ENCODE measurements around the gene ARL3.

ARL3 gene

GRCh38 chr10:102678842-102679289 lies 35.3 kb downstream of the ARL3 start:
- ChIA-PET CTCF (interaction anchor here (1.0 to 8.7 kb wide), 14 partner anchors 9 to 223 kb away, joined by 3 to 95 read pairs (median 12); partner anchors contain the start of genes ARL3, SFXN2 and TRIM8), POLR2A (no interaction called here)
- DNase-seq (ENCODE audit: low read depth, low spot score): no peak
- H3K4me3 ChIP-seq (ENCODE audit: low read depth, low read length): no peak overlapping the region
- TF ChIP-seq, protein P1, sequence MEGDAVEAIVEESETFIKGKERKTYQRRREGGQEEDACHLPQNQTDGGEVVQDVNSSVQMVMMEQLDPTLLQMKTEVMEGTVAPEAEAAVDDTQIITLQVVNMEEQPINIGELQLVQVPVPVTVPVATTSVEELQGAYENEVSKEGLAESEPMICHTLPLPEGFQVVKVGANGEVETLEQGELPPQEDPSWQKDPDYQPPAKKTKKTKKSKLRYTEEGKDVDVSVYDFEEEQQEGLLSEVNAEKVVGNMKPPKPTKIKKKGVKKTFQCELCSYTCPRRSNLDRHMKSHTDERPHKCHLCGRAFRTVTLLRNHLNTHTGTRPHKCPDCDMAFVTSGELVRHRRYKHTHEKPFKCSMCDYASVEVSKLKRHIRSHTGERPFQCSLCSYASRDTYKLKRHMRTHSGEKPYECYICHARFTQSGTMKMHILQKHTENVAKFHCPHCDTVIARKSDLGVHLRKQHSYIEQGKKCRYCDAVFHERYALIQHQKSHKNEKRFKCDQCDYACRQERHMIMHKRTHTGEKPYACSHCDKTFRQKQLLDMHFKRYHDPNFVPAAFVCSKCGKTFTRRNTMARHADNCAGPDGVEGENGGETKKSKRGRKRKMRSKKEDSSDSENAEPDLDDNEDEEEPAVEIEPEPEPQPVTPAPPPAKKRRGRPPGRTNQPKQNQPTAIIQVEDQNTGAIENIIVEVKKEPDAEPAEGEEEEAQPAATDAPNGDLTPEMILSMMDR (IDR thresholded peaks at IDR 0.05; ENCODE audit: insufficient read depth, low read length, missing control alignments): peak; percentile 79

DNA sequence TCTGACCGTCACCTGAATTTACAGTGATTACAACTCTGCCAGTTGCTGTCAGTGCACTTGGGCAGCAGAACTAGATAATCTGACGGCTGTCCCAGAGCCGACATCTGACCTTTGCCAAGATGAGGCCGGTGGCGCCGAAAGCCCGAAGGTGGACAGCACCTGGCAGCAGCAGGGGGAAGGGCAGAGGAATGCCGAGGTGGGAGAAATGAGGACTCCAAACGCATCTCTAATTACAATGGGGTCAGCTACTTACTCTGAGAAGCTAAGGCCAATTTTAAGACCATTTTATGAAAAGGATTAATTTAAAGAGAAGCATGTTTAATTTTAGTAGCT lies 36.2 kb downstream of the ARL3 start:
- no peak overlapping the region for H3K4me3 ChIP-seq (ENCODE audit: low read depth, low read length)
- TF ChIP-seq, protein P1 (IDR thresholded peaks at IDR 0.05; ENCODE audit: insufficient read depth, low read length, missing control alignments): no peak
- ChIA-PET POLR2A (no interaction called here), CTCF (interaction anchor here (1.1 to 8.7 kb wide), 15 partner anchors 9 to 224 kb away, joined by 3 to 95 read pairs (median 9); partner anchors contain the start of genes ARL3, SFXN2 and TRIM8)
- no peak for DNase-seq (ENCODE audit: low read depth, low spot score)

- ChIA-PET POLR2A (interaction anchor here (0.6 to 3.3 kb wide), 2 partner anchors 32 to 509 kb away, joined by 4 to 35 read pairs; partner anchors contain the start of gene TRIM8), CTCF (interaction anchor here (0.9 to 8.7 kb wide), 16 partner anchors 8 to 224 kb away, joined by 3 to 95 read pairs (median 8); partner anchors contain the start of genes ARL3, SFXN2 and TRIM8)
- TF ChIP-seq, protein P1 (IDR thresholded peaks at IDR 0.05; ENCODE audit: insufficient read depth, low read length, missing control alignments): no peak
- no peak overlapping the region for H3K4me3 ChIP-seq (ENCODE audit: low read depth, low read length)
- DNase-seq (ENCODE audit: low read depth, low spot score): no peak
These were observed 36.7 kb downstream of the ARL3 start for GRCh38 chr10:102677331-102678067.

- TF ChIP-seq, protein P1 (IDR thresholded peaks at IDR 0.05; ENCODE audit: insufficient read depth, low read length, missing control alignments): no peak
These were observed 37.5 kb downstream of the ARL3 start for GRCh38 chr10:102676534-102677315.

GRCh38 chr10:102675666-102676533 lies 38.3 kb downstream of the ARL3 start:
- DNase-seq (ENCODE audit: low read depth, low spot score): peak; percentile 95
- TF ChIP-seq, protein P1 (IDR thresholded peaks at IDR 0.05; ENCODE audit: insufficient read depth, low read length, missing control alignments): no peak
- CTCF ChIA-PET: interaction anchor here (0.6 to 8.7 kb wide), 7 partner anchors 12 to 172 kb away, joined by 3 to 95 read pairs (median 27); partner anchors contain the start of genes ARL3, SFXN2 and SUFU
- H3K4me3 ChIP-seq (ENCODE audit: low read depth, low read length): peak overlapping the region; percentile 40
- POLR2A ChIA-PET: interaction anchor here (1.2 to 3.3 kb wide), 7 partner anchors 9 to 38 kb away, joined by 5 to 35 read pairs (median 6); partner anchors contain the start of genes ARL3, SFXN2 and TRIM8

More at GRCh38 chr10:102676534-102677315, 37.5 kb downstream of the ARL3 start:
- no peak for DNase-seq (ENCODE audit: low read depth, low spot score)
- ChIA-PET CTCF (interaction anchor here (0.6 to 8.7 kb wide), 14 partner anchors 7 to 174 kb away, joined by 3 to 95 read pairs (median 8); partner anchors contain the start of genes ARL3, SFXN2, SUFU and TRIM8), POLR2A (interaction anchor here (1.2 to 3.3 kb wide), 5 partner anchors 16 to 37 kb away, joined by 5 to 35 read pairs (median 8); partner anchors contain the start of genes ARL3, SFXN2 and TRIM8)
- H3K4me3 ChIP-seq (ENCODE audit: low read depth, low read length): peak overlapping the region; percentile 6; the same call in 1 of the 2 replicates

Measured in AG04449 (cell line).